Panc1 (cell line): ENCODE measurements around the gene LHX4.

ENCODE experiments used
- CTCF ChIP-seq: fragments of 450-650 bp; IDR thresholded peaks from 2 replicates; pipeline ENCODE4 v1.5.1; 2017; ENCODE audit warnings: mild to moderate bottlenecking
- POLR2AphosphoS5 ChIP-seq: IDR thresholded peaks from 2 replicates; pipeline ENCODE4 v1.6.1; 2012; ENCODE audit warnings: mild to moderate bottlenecking, low read depth, low read length, moderate library complexity
- SIN3A ChIP-seq: IDR thresholded peaks from 2 replicates; pipeline ENCODE4 v1.6.1; 2012; ENCODE audit warnings: low read depth, mild to moderate bottlenecking, low read length, moderate library complexity, borderline replicate concordance; ENCODE audit not compliant: insufficient read depth
- TCF7L2 ChIP-seq: IDR thresholded peaks from 2 replicates; pipeline ENCODE4 v1.6.1; 2011; ENCODE audit warnings: mild to moderate bottlenecking, low read depth, low read length, inconsistent platforms

GRCh38 chr1:180188091-180188506 is 42.0 kb upstream of the LHX4 start:
- peak; percentile 94 for TF ChIP-seq CTCF
- no peak for TF ChIP-seq TCF7L2
- no peak for TF ChIP-seq SIN3A
- TF ChIP-seq POLR2AphosphoS5, result no peak
